Measurements from ENCODE around the gene CLIC6. TPM values are rescaled to one million over a fixed set of nuclear protein-coding genes. Genes with fewer than 3 reads are reported as not detected.

Gene CLIC6
- total and polyA plus RNA-seq, 2 of the 4 experiments (the other 2 are of a cell fraction), result not detected

GRCh38 chr21:34626131-34626530, 42.7 kb upstream of the CLIC6 start:
- ATAC-seq (ENCODE audit: low read depth) (no peak), DNase-seq (no peak)
- H2BK15ac ChIP-seq (ENCODE audit: low read depth, low read length), result no peak overlapping the region
- H3K4me1 ChIP-seq (ENCODE audit: control insufficient read depth, insufficient read depth, low read length), result no peaks in the 10 kb centered on the region
- H4K5ac ChIP-seq (ENCODE audit: low read depth, low read length), result no peak overlapping the region
- no peaks in the 10 kb centered on the region for H3K9me1 ChIP-seq (ENCODE audit: insufficient read depth, low read length)
- no peak overlapping the region for H2BK20ac ChIP-seq (ENCODE audit: low read depth, low read length)
- no peak overlapping the region for H3K27ac ChIP-seq (ENCODE audit: insufficient read depth, low read length)
- no TSS peak for BruUV-seq (replicated peaks)
- dilution Hi-C loops (cut with HindIII; ENCODE audit: low sequenced_read_pairs, unreplicated experiment) (no loop called here), in situ Hi-C loops (cut with MboI; ENCODE audit: low sequenced_read_pairs) (no loop called here), intact Hi-C loops (cut with micrococcal nuclease) (no loop called here)
- no peaks in the 10 kb centered on the region for H3K79me1 ChIP-seq (ENCODE audit: low read depth in 1 of 2, low read length in 2 of 2)
- H3K56ac ChIP-seq (ENCODE audit: extremely low read depth, insufficient read depth, low read length), result no peak overlapping the region
- CTCF ChIA-PET, result no interaction called here
- no peaks in the 10 kb centered on the region for H3K36me3 ChIP-seq (ENCODE audit: control insufficient read depth, insufficient read depth, low read length)
- H4K8ac ChIP-seq (ENCODE audit: low read depth in 2 of 2, low read length in 2 of 2), result no peak overlapping the region
- WGBS, 2 experiments (ENCODE audit: extremely low coverage in 2 of 2, insufficient read length in 1 of 2), result 66% methylated on average over 3 of the region's 8 CpGs; no CpG with 5 or more reads in 1 of the 2 experiments
- H2AK9ac ChIP-seq (replicated peaks; ENCODE audit: low read depth, low read length, poor library complexity), result no peak overlapping the region
- H3K18ac ChIP-seq (ENCODE audit: low read depth, low read length), result no peak overlapping the region
- H4K91ac ChIP-seq (ENCODE audit: insufficient read depth, low read depth, low read length), result no peak overlapping the region
- H3K23ac ChIP-seq (ENCODE audit: low read depth, low read length), result no peak overlapping the region
- TF ChIP-seq CHD1 (IDR thresholded peaks at IDR 0.05; ENCODE audit: low read depth, low read length) (no peak), RFX5 (IDR thresholded peaks at IDR 0.05; ENCODE audit: low read depth, low read length) (no peak), BHLHE40 (IDR thresholded peaks at IDR 0.05; ENCODE audit: low read depth, low read length) (no peak), POLR2A (IDR thresholded peaks at IDR 0.05; ENCODE audit: low read depth, low read length) (no peak), NFE2L2 (IDR thresholded peaks at IDR 0.05; ENCODE audit: low read depth, low read length) (no peak), ELK1 (IDR thresholded peaks at IDR 0.05; ENCODE audit: borderline replicate concordance, low read depth, low read length) (no peak)
- H2BK120ac ChIP-seq (ENCODE audit: low read depth, low read length), result no peak overlapping the region
- peaks cover 2% of the 10 kb centered on the region; the same call in 1 of the 2 replicates for H3K9me3 ChIP-seq (ENCODE audit: control insufficient read depth, insufficient read depth, low read length)
- H3K4me2 ChIP-seq (ENCODE audit: low read depth, low read length), result no peak overlapping the region
- POLR2A ChIA-PET (ENCODE audit: unreplicated experiment), result no interaction called here
- H3K4me3 ChIP-seq (ENCODE audit: insufficient read depth, low read depth, low read length), result no peak overlapping the region
- peaks cover 41% of the 10 kb centered on the region for H3K27me3 ChIP-seq (ENCODE audit: control insufficient read depth, insufficient read depth, low read length)
- no peak overlapping the region for H2BK5ac ChIP-seq (ENCODE audit: low read depth, low read length, poor library complexity, severe bottlenecking)
- H3K9ac ChIP-seq (ENCODE audit: low read depth, low read length), result no peak overlapping the region
- H3K14ac ChIP-seq (replicated peaks; ENCODE audit: low read depth, low read length), result no peak overlapping the region
- H3K4ac ChIP-seq (ENCODE audit: low read depth, low read length), result no peak overlapping the region
- no peaks in the 10 kb centered on the region; the same call in 1 of the 2 replicates for H4K20me1 ChIP-seq (ENCODE audit: insufficient read depth, low read length)
- H2AFZ ChIP-seq (replicated peaks; ENCODE audit: low read length, poor library complexity), result no peak overlapping the region
- H2AK5ac ChIP-seq (ENCODE audit: low read depth, low read length), result no peak overlapping the region

Data from IMR-90 (cell line).